Mesothelial cell of epicardium (in vitro differentiated cells): ENCODE measurements around the gene TXNDC17. TPM values are rescaled to one million over a fixed set of nuclear protein-coding genes. Genes with fewer than 3 reads are reported as not detected.

Experiments
- DNase-seq, 2 experiments: peaks; one replicate each; pipeline ENCODE4 v3.0.0; 2021; ENCODE audit warnings: low spot score in 2 of 2; ENCODE audit not compliant: unreplicated experiment in 2 of 2
- H3K27ac Mint-ChIP-seq: 2 replicates; pipeline ENCODE4 v1.8.0; 2021; ENCODE audit warnings: mixed read lengths
- H3K27me3 Mint-ChIP-seq: 2 replicates; pipeline ENCODE4 v1.8.0; 2021; ENCODE audit warnings: low read depth, mixed read lengths
- H3K36me3 Mint-ChIP-seq: 2 replicates; pipeline ENCODE4 v1.8.0; 2021; ENCODE audit warnings: mixed read lengths
- H3K4me1 Mint-ChIP-seq: 2 replicates; pipeline ENCODE4 v1.8.0; 2021; ENCODE audit warnings: mixed read lengths
- H3K4me3 Mint-ChIP-seq: 2 replicates; pipeline ENCODE4 v1.8.0; 2021; ENCODE audit warnings: mild to moderate bottlenecking, moderate library complexity, mixed read lengths
- H3K9me3 Mint-ChIP-seq: 2 replicates; pipeline ENCODE4 v1.8.0; 2021; ENCODE audit warnings: mixed read lengths
- CTCF ChIP-seq: fragments of 200-600 bp; sonication (generic); IDR thresholded peaks from one replicate; pipeline ENCODE4 v1.5.0; 2021; ENCODE audit warnings: antibody characterized with exemption; ENCODE audit not compliant: unreplicated experiment
- total RNA-seq: library from RNA; stranded (reverse); gene quantifications from 3 replicates; pipeline ENCODE4 v1.2.1, GENCODE V29; 2021

Gene TXNDC17
- total RNA-seq, 1 donor from 2014 or later: 52.4 TPM

- H3K4me1 Mint-ChIP-seq: no peaks in the 10 kb centered on the region
These were observed 10.5 kb upstream of the TXNDC17 start for GRCh38 chr17:6630390-6630789.

GRCh38 chr17:6632530-6632929, 8.3 kb upstream of the TXNDC17 start:
- H3K27ac Mint-ChIP-seq: no peak overlapping the region
- H3K9me3 Mint-ChIP-seq: peaks cover 10% of the 10 kb centered on the region
- H3K4me1 Mint-ChIP-seq: no peaks in the 10 kb centered on the region
- DNase-seq: no peak
- no peaks in the 10 kb centered on the region for H3K27me3 Mint-ChIP-seq
- peaks cover 49% of the 10 kb centered on the region for H3K36me3 Mint-ChIP-seq
- TF ChIP-seq CTCF: no peak
- H3K4me3 Mint-ChIP-seq: no peak overlapping the region

More at GRCh38 chr17:6630390-6630789, 10.5 kb upstream of the TXNDC17 start:
- Mint-ChIP-seq H3K36me3 (peaks cover 49% of the 10 kb centered on the region), H3K9me3 (peaks cover 10% of the 10 kb centered on the region), H3K27me3 (no peaks in the 10 kb centered on the region), H3K4me3 (no peak overlapping the region), H3K27ac (no peak overlapping the region)
- TF ChIP-seq CTCF: no peak
- no peak for DNase-seq

GRCh38 chr17:6633263-6633662, 7.6 kb upstream of the TXNDC17 start:
- H3K27ac Mint-ChIP-seq: no peak overlapping the region
- H3K4me1 Mint-ChIP-seq: peaks cover 4% of the 10 kb centered on the region
- no peak for DNase-seq
- peaks cover 10% of the 10 kb centered on the region for H3K9me3 Mint-ChIP-seq
- no peak overlapping the region for H3K4me3 Mint-ChIP-seq
- peaks cover 43% of the 10 kb centered on the region for H3K36me3 Mint-ChIP-seq
- H3K27me3 Mint-ChIP-seq: no peaks in the 10 kb centered on the region
- TF ChIP-seq CTCF: no peak

GRCh38 chr17:6636105-6636504, 4.8 kb upstream of the TXNDC17 start:
- peaks cover 19% of the 10 kb centered on the region for H3K4me1 Mint-ChIP-seq
- no peak overlapping the region for H3K4me3 Mint-ChIP-seq
- DNase-seq: no peak
- TF ChIP-seq CTCF: no peak
- peaks cover 28% of the 10 kb centered on the region for H3K36me3 Mint-ChIP-seq
- no peaks in the 10 kb centered on the region for H3K27me3 Mint-ChIP-seq
- H3K27ac Mint-ChIP-seq: no peak overlapping the region
- H3K9me3 Mint-ChIP-seq: peaks cover 10% of the 10 kb centered on the region

GRCh38 chr17:6636616-6637457, 4.0 kb upstream of the TXNDC17 start:
- Mint-ChIP-seq H3K4me3 (no peak overlapping the region), H3K36me3 (peaks cover 24% of the 10 kb centered on the region), H3K27ac (no peak overlapping the region)

More at GRCh38 chr17:6636616-6637457, 4.0 kb upstream of the TXNDC17 start:
- TF ChIP-seq CTCF: no peak
- H3K27me3 Mint-ChIP-seq: no peaks in the 10 kb centered on the region
- no peak for DNase-seq
- peaks cover 23% of the 10 kb centered on the region for H3K4me1 Mint-ChIP-seq
- peaks cover 10% of the 10 kb centered on the region for H3K9me3 Mint-ChIP-seq
